Activated CD8-positive, alpha-beta memory T cell treated with anti-CD3 and anti-CD28 coated beads, Interleukin-2, amount 50 U/mL, for 1 hour (primary cell): ENCODE data around the gene GINS3.

Source experiments
- DNase-seq: peaks from one replicate; pipeline ENCODE4 v3.0.0-alpha.2; 2020; ENCODE audit errors: extremely low read depth

Gene GINS3

GRCh38 chr16:58392215-58393137, at the start of gene GINS3:
TSS of gene GINS3 (plus strand) at chr16:58392471. CDS start at chr16:58392602, 131 bp downstream.
- DNase-seq, result peak; percentile 47

- no peak for DNase-seq
These were observed 48.7 kb upstream of the GINS3 start for GRCh38 chr16:58343562-58343961.

- no peak for DNase-seq
These were observed 46.5 kb upstream of the GINS3 start for GRCh38 chr16:58345574-58346354.

- no peak for DNase-seq
These were observed 45.4 kb upstream of the GINS3 start for GRCh38 chr16:58346831-58347371.

- no peak for DNase-seq
These were observed 43.3 kb upstream of the GINS3 start for GRCh38 chr16:58348986-58349385.

- no peak for DNase-seq
These were observed 39.6 kb upstream of the GINS3 start for GRCh38 chr16:58352690-58353089.

GRCh38 chr16:58360041-58360634, 32.1 kb upstream of the GINS3 start:
- no peak for DNase-seq

- DNase-seq, result no peak
These were observed 30.5 kb upstream of the GINS3 start for GRCh38 chr16:58361726-58362125.

GRCh38 chr16:58363746-58364393, 28.4 kb upstream of the GINS3 start:
- DNase-seq, result no peak

GRCh38 chr16:58365623-58366022, 26.6 kb upstream of the GINS3 start:
- DNase-seq, result no peak

- DNase-seq, result no peak
These were observed 25.8 kb upstream of the GINS3 start for GRCh38 chr16:58366247-58367031.

GRCh38 chr16:58367252-58367651, 25.0 kb upstream of the GINS3 start:
- no peak for DNase-seq

- no peak for DNase-seq
These were observed 20.4 kb upstream of the GINS3 start for GRCh38 chr16:58371841-58372240.

GRCh38 chr16:58375386-58375785, 16.9 kb upstream of the GINS3 start:
- DNase-seq, result no peak

GRCh38 chr16:58377932-58378331, 14.3 kb upstream of the GINS3 start:
- DNase-seq, result no peak

- no peak for DNase-seq
These were observed 13.9 kb upstream of the GINS3 start for GRCh38 chr16:58378401-58378800.

- no peak for DNase-seq
These were observed 12.5 kb upstream of the GINS3 start for GRCh38 chr16:58379736-58380135.

GRCh38 chr16:58381661-58382060, 10.6 kb upstream of the GINS3 start:
- no peak for DNase-seq

GRCh38 chr16:58384437-58385055, 7.7 kb upstream of the GINS3 start:
- DNase-seq, result no peak

GRCh38 chr16:58385218-58385773, 7.0 kb upstream of the GINS3 start:
- DNase-seq, result no peak
